Upper lobe of left lung (tissue), 6 donors: ENCODE results near the gene DDX24. TPM values are rescaled to one million over a fixed set of nuclear protein-coding genes. Genes with fewer than 3 reads are reported as not detected.

ENCODE experiments used
- ATAC-seq, 2 donors: fragments of 200-7000 bp; cut with Tn5 transposase; one replicate each; pipeline ENCODE4 v1.9.1; 2022; ENCODE audit warnings: mild to moderate bottlenecking in 2 of 2, moderate library complexity in 2 of 2; ENCODE audit not compliant: low FRiP score in 2 of 2
- DNase-seq, 2 donors: peaks; one replicate each; pipeline ENCODE4 v3.0.0-alpha.2; 2019 to 2020
- H3K27ac ChIP-seq, 4 donors: fragments of 200-600 bp; sonication (generic); one replicate each; pipeline ENCODE4 v1.5.1; 2016 to 2019
- H3K27me3 ChIP-seq, 4 donors: fragments of 200-600 bp; sonication (generic); one replicate each; pipeline ENCODE4 v1.5.1; 2017 to 2019
- H3K36me3 ChIP-seq, 4 donors: fragments of 200-600 bp; sonication (generic); one replicate each; pipeline ENCODE4 v1.5.1; 2016 to 2019
- H3K4me1 ChIP-seq, 4 donors: fragments of 200-600 bp; sonication (generic); one replicate each; pipeline ENCODE4 v1.5.1; 2018 to 2019
- H3K4me3 ChIP-seq, 4 donors: fragments of 200-600 bp; sonication (generic); one replicate each; pipeline ENCODE4 v1.5.1; 2017 to 2019; ENCODE audit warnings: mild to moderate bottlenecking in 2 of 4, moderate library complexity in 1 of 4
- H3K9me3 ChIP-seq, 4 donors: fragments of 200-600 bp; sonication (generic); one replicate each; pipeline ENCODE4 v1.5.1; 2018 to 2019
- CTCF ChIP-seq, 6 experiments: fragments of 450-650 bp in 4 of 6; fragments of 200-600 bp in 2 of 6; sonication (generic) in 2 of 6; IDR thresholded peaks; one replicate each; pipeline ENCODE4 v1.5.1; 2016 to 2019; ENCODE audit warnings: antibody characterized with exemption in 6 of 6
- EP300 ChIP-seq, 4 donors: sonication (generic); formaldehyde crosslinking; IDR thresholded peaks; one replicate each; pipeline ENCODE4 v1.5.1; 2017; ENCODE audit warnings: antibody characterized with exemption in 4 of 4, control low read depth in 2 of 4
- POLR2A ChIP-seq, 4 donors: fragments of 450-650 bp; IDR thresholded peaks; one replicate each; pipeline ENCODE4 v1.5.1; 2016 to 2017; ENCODE audit warnings: antibody characterized with exemption in 4 of 4, mild to moderate bottlenecking in 2 of 4
- POLR2AphosphoS5 ChIP-seq, 2 donors: sonication (generic); formaldehyde crosslinking; IDR thresholded peaks; one replicate each; pipeline ENCODE4 v1.5.1; 2017; ENCODE audit warnings: antibody characterized with exemption in 2 of 2
- WGBS, 2 donors: methylation state at CpG; one replicate each; pipeline ENCODE4 v1.1.5; 2017 to 2018; 5-methylcytosine and 5-hydroxymethylcytosine counted together
- total RNA-seq, 6 donors: library from RNA; depleted of rRNA in 4 of 6; stranded (reverse); fragments of >200 nt in 4 of 6; gene quantifications; one replicate each; pipeline versions ENCODE4 v1.1.0 to v1.2.1, GENCODE V29; 2016 to 2021
- donor health status: DM: no; HTN: no; CAD: no; lungs with moderate emphysema.
- donor health status: DM: no; HTN: yes; CAD: no; lungs with severe emphysema.

The DDX24 gene
- total RNA-seq, 6 donors from 2014 or later: 124 to 189 (median 154) TPM

- DNase-seq (peak in 1 of 2 donors; percentile 52), ATAC-seq (peak in 1 of 2 donors; percentile 9)
- Histone ChIP-seq H3K36me3 (peaks cover 0 to 7% (median under 1%) of the 10 kb centered on the region in 4 donors), H3K4me1 (peaks cover 22 to 35% (median 24%) of the 10 kb centered on the region in 4 donors), H3K4me3 (peak overlapping the region; percentile 34 to 58 (median 48)), H3K27ac (peak overlapping the region; percentile 87 to 93 (median 92)), H3K27me3 (no peaks in the 10 kb centered on the region), H3K9me3 (no peaks in the 10 kb centered on the region)
- no peak for TF ChIP-seq POLR2A (IDR thresholded peaks at IDR 0.05)
- no peak for TF ChIP-seq EP300 (IDR thresholded peaks at IDR 0.05)
- TF ChIP-seq POLR2AphosphoS5 (IDR thresholded peaks at IDR 0.05): no peak
- TF ChIP-seq CTCF (IDR thresholded peaks at IDR 0.05): no peak
- 72% methylated on average over 6 to 20 of the region's 20 CpGs for WGBS, 2 donors
Measured at GRCh38 chr14:94111276-94112095, 30.5 kb upstream of the DDX24 start.

- ATAC-seq: peak; percentile 85 to 87
Measured at GRCh38 chr14:94110552-94111181, 29.7 kb upstream of the DDX24 start, which contains the start of gene IFI27. TSS of gene IFI27 (plus strand) at chr14:94110736.

GRCh38 chr14:94109915-94110250 lies 28.9 kb upstream of the DDX24 start:
- no peak overlapping the region for H3K4me3 ChIP-seq
- ATAC-seq (no peak), DNase-seq (peak in 1 of 2 donors; percentile 21)
- no peaks in the 10 kb centered on the region for H3K9me3 ChIP-seq
- H3K36me3 ChIP-seq: no peaks in the 10 kb centered on the region
- peaks cover 9 to 21% (median 14%) of the 10 kb centered on the region in 4 donors for H3K4me1 ChIP-seq
- no peaks in the 10 kb centered on the region for H3K27me3 ChIP-seq
- TF ChIP-seq CTCF (IDR thresholded peaks at IDR 0.05) (no peak), EP300 (IDR thresholded peaks at IDR 0.05) (no peak), POLR2AphosphoS5 (IDR thresholded peaks at IDR 0.05) (no peak), POLR2A (IDR thresholded peaks at IDR 0.05) (no peak)
- 78 to 96% methylated on average over 2 of the region's 2 CpGs for WGBS, 2 donors
- H3K27ac ChIP-seq: peak overlapping the region; percentile 87 to 93 (median 92)

More at GRCh38 chr14:94110552-94111181, 29.7 kb upstream of the DDX24 start, which contains the start of gene IFI27:
- TF ChIP-seq POLR2AphosphoS5 (IDR thresholded peaks at IDR 0.05) (peak; percentile 94 to 95), EP300 (IDR thresholded peaks at IDR 0.05) (no peak), POLR2A (IDR thresholded peaks at IDR 0.05) (peak in 3 of 4 donors; percentile 28 to 80 (median 77))
- H3K27ac ChIP-seq: peak within 1 kb of the TSS; percentile 87 to 93 (median 92)
- 48 to 70% methylated on average over 9 to 14 of the region's 14 CpGs for WGBS, 2 donors
- H3K36me3 ChIP-seq: no peaks in the 10 kb centered on the region
- H3K27me3 ChIP-seq: no peaks in the 10 kb centered on the region
- H3K9me3 ChIP-seq: no peaks in the 10 kb centered on the region
- peaks cover 15 to 28% (median 21%) of the 10 kb centered on the region in 4 donors for H3K4me1 ChIP-seq
- H3K4me3 ChIP-seq: peak within 1 kb of the TSS; percentile 34 to 58 (median 48)
- DNase-seq: peak; percentile 28 to 85

- no peak overlapping the region for H3K4me3 ChIP-seq
- no peaks in the 10 kb centered on the region for H3K36me3 ChIP-seq
- no peak overlapping the region for H3K27ac ChIP-seq
- H3K9me3 ChIP-seq: no peaks in the 10 kb centered on the region
- DNase-seq (no peak), ATAC-seq (no peak)
- 66 to 80% methylated on average over 10 of the region's 10 CpGs for WGBS, 2 donors
- H3K4me1 ChIP-seq: peaks cover under 1 to 5% (median 3%) of the 10 kb centered on the region in 4 donors
- TF ChIP-seq POLR2AphosphoS5 (IDR thresholded peaks at IDR 0.05): no peak
- no peak for TF ChIP-seq EP300 (IDR thresholded peaks at IDR 0.05)
- no peak for TF ChIP-seq POLR2A (IDR thresholded peaks at IDR 0.05)
- TF ChIP-seq CTCF (IDR thresholded peaks at IDR 0.05): no peak
- no peaks in the 10 kb centered on the region for H3K27me3 ChIP-seq
Measured at GRCh38 chr14:94104731-94105130, 23.7 kb upstream of the DDX24 start.

GRCh38 chr14:94103554-94104150 lies 22.6 kb upstream of the DDX24 start:
- no peaks in the 10 kb centered on the region for H3K27me3 ChIP-seq
- DNase-seq: no peak
- no peak overlapping the region for H3K27ac ChIP-seq
- no peak for ATAC-seq
- H3K9me3 ChIP-seq: no peaks in the 10 kb centered on the region
- H3K4me1 ChIP-seq: no peaks in the 10 kb centered on the region
- 61 to 74% methylated on average over 6 to 7 of the region's 7 CpGs for WGBS, 2 donors
- H3K4me3 ChIP-seq: no peak overlapping the region
- H3K36me3 ChIP-seq: no peaks in the 10 kb centered on the region
- TF ChIP-seq POLR2A (IDR thresholded peaks at IDR 0.05) (no peak), CTCF (IDR thresholded peaks at IDR 0.05) (no peak), POLR2AphosphoS5 (IDR thresholded peaks at IDR 0.05) (no peak), EP300 (IDR thresholded peaks at IDR 0.05) (no peak)
